ENCODE results near the gene PHF21A.

- TF ChIP-seq CTCF (IDR thresholded peaks at IDR 0.05; ENCODE audit: low read length): no peak
- TF ChIP-seq EZH2 (IDR thresholded peaks at IDR 0.05; ENCODE audit: borderline replicate concordance, low read length): no peak
Observed at GRCh38 chr11:45932217-45932616, 189.0 kb downstream of the PHF21A start.

Data from OCI-LY1 (cell line).